ENCODE measurements around the gene HIPK2. TPM values are rescaled to one million over a fixed set of nuclear protein-coding genes. Genes with fewer than 3 reads are reported as not detected.

Gene HIPK2
- total RNA-seq, 2 donors from 2014 or later = 49.4 to 68.5 TPM

DNA sequence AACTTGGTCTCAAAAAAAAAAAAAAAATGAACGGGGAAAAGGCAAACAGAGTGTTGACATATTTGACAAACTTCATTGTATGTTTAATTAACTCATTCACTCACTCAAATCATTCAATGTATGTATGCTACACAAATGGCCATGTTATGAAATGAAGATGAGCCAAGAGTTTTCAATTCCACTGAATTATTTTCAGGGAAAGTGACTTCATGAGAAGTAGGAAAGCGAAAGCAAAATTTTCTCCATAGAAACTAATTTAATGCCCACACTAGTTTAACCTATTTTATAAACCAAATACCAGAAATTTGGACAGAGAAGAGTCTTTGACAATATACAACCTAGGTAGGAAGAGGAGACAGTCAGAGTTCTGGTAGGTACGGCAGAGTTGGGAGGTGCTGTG is 119.5 kb downstream of the HIPK2 start:
- TF ChIP-seq, protein P1, sequence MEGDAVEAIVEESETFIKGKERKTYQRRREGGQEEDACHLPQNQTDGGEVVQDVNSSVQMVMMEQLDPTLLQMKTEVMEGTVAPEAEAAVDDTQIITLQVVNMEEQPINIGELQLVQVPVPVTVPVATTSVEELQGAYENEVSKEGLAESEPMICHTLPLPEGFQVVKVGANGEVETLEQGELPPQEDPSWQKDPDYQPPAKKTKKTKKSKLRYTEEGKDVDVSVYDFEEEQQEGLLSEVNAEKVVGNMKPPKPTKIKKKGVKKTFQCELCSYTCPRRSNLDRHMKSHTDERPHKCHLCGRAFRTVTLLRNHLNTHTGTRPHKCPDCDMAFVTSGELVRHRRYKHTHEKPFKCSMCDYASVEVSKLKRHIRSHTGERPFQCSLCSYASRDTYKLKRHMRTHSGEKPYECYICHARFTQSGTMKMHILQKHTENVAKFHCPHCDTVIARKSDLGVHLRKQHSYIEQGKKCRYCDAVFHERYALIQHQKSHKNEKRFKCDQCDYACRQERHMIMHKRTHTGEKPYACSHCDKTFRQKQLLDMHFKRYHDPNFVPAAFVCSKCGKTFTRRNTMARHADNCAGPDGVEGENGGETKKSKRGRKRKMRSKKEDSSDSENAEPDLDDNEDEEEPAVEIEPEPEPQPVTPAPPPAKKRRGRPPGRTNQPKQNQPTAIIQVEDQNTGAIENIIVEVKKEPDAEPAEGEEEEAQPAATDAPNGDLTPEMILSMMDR (IDR thresholded peaks at IDR 0.05) = no peak
- DNase-seq (ENCODE audit: low spot score) (no peak), ATAC-seq (ENCODE audit: insufficient number of reproducible peaks, low FRiP score, low read depth) (no peak)
- Histone ChIP-seq H3K27me3 (replicated peaks; ENCODE audit: insufficient read depth) (no peaks in the 10 kb centered on the region), H3K36me3 (peaks cover 3% of the 10 kb centered on the region), H3K9me3 (no peaks in the 10 kb centered on the region), H3K4me3 (no peak overlapping the region), H3K27ac (no peak overlapping the region), H3K4me1 (ENCODE audit: control insufficient read depth in 1 of 2, low read depth in 2 of 2) (peaks cover 7 to 61% of the 10 kb centered on the region in 2 donors)

- ATAC-seq (ENCODE audit: insufficient number of reproducible peaks, low FRiP score, low read depth) = no peak
- Histone ChIP-seq H3K27me3 (replicated peaks; ENCODE audit: insufficient read depth) (no peaks in the 10 kb centered on the region), H3K4me1 (ENCODE audit: control insufficient read depth in 1 of 2, low read depth in 2 of 2) (peaks cover 7 to 55% of the 10 kb centered on the region in 2 donors), H3K36me3 (peaks cover 3% of the 10 kb centered on the region), H3K4me3 (no peak overlapping the region), H3K27ac (no peak overlapping the region), H3K9me3 (no peaks in the 10 kb centered on the region)
- TF ChIP-seq, protein P1 (IDR thresholded peaks at IDR 0.05) = no peak
- no peak for DNase-seq (ENCODE audit: low spot score)
These were observed 120.1 kb downstream of the HIPK2 start for GRCh38 chr7:139657725-139658124.

- H3K27ac ChIP-seq = no peak overlapping the region
- H3K4me1 ChIP-seq (ENCODE audit: control insufficient read depth in 1 of 2, low read depth in 2 of 2) = peaks cover 7 to 44% of the 10 kb centered on the region in 2 donors
- no peak overlapping the region for H3K4me3 ChIP-seq
- no peak for DNase-seq (ENCODE audit: low spot score)
- H3K27me3 ChIP-seq (replicated peaks; ENCODE audit: insufficient read depth) = no peaks in the 10 kb centered on the region
- ATAC-seq (ENCODE audit: insufficient number of reproducible peaks, low FRiP score, low read depth) = no peak
- TF ChIP-seq, protein P1 (IDR thresholded peaks at IDR 0.05) = no peak
- no peaks in the 10 kb centered on the region for H3K9me3 ChIP-seq
- peaks cover 3% of the 10 kb centered on the region for H3K36me3 ChIP-seq
These were observed 121.4 kb downstream of the HIPK2 start for GRCh38 chr7:139656387-139656786.

DNA sequence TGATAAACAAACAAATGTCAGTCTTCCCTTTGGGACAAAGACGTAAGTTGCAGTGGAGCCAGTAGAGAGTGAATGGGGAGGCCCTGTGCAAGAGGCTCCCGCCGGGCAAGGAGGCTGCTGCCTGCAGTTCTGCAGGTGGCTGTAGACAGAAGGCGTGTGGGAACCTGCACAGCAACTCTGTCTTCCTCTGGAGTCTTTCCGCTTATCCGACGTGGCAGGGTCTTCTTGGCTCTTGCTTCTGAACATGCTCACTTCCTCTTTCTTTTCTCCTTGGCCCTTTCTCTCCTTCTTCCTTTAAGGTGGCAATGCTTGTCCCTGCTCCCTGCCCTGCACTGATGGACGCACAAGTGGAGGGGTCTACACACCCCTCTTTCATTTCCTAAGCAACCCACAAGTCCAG is 122.5 kb downstream of the HIPK2 start:
- TF ChIP-seq, protein P1 (IDR thresholded peaks at IDR 0.05) = no peak
- H3K4me1 ChIP-seq (ENCODE audit: control insufficient read depth in 1 of 2, low read depth in 2 of 2) = peaks cover 5 to 35% of the 10 kb centered on the region in 2 donors

GRCh38 chr7:139654276-139655181 is 123.3 kb downstream of the HIPK2 start:
- Histone ChIP-seq H3K36me3 (peaks cover 3% of the 10 kb centered on the region), H3K27ac (no peak overlapping the region), H3K27me3 (replicated peaks; ENCODE audit: insufficient read depth) (no peaks in the 10 kb centered on the region), H3K4me1 (ENCODE audit: control insufficient read depth in 1 of 2, low read depth in 2 of 2) (peaks cover 0 to 28% of the 10 kb centered on the region in 2 donors), H3K9me3 (no peaks in the 10 kb centered on the region), H3K4me3 (no peak overlapping the region)
- DNase-seq (ENCODE audit: low spot score) (no peak), ATAC-seq (ENCODE audit: insufficient number of reproducible peaks, low FRiP score, low read depth) (no peak)
- TF ChIP-seq, protein P1 (IDR thresholded peaks at IDR 0.05) = no peak

More for the DNA sequence above, 122.5 kb downstream of the HIPK2 start:
- Histone ChIP-seq H3K36me3 (peaks cover 3% of the 10 kb centered on the region), H3K27ac (no peak overlapping the region), H3K4me3 (no peak overlapping the region), H3K27me3 (replicated peaks; ENCODE audit: insufficient read depth) (no peaks in the 10 kb centered on the region), H3K9me3 (no peaks in the 10 kb centered on the region)
- ATAC-seq (ENCODE audit: insufficient number of reproducible peaks, low FRiP score, low read depth) = no peak
- no peak for DNase-seq (ENCODE audit: low spot score)
